ENCODE measurements around the gene RPL4.
"Not testable (repeated sequence)": the region's sequence is repeated elsewhere in the genome, so short reads cannot be mapped to it uniquely, and the experiment has no call there.

RPL4 gene

GRCh38 chr15:66489179-66489791, 15.4 kb downstream of the RPL4 start:
- DNase-seq: no peak

DNA sequence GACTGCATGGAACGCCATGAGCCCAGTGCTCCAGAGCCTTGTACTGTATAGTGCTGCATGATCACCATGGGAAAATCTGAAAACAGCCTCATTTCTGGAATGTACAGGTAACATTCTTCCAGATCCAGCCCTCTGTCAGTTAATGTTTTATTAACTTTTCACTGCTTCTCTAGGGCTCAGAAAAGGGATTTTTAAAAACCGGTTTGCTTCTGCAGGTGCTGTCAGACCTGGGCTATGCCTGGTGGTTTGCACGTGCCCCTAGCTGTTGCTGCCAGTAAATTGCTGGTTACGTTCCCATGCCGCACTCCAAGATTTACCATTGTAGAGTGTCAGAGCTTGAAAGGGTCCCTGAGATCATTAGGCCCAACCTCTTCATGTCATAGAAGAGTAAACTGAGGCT, 16.1 kb downstream of the RPL4 start:
- DNase-seq: no peak

DNA sequence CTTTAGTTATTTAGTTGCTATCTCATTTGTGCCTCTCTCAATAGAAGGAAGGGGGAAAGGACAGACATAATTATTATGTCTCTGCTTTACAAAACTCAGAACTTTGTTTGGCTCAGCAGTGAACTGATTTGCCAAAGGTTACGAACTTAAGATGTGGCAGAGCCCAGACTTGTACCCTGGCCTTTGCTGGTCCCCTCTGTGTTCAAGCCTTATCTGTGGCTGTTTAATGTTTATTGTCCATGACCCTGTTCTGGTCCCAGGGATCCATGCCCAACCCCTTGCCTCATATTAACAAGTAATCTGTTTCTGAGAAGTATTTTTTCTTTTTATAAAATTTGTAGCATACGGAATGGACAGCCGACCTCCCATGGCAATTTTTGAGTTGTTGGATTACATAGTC, 17.8 kb downstream of the RPL4 start:
- DNase-seq: no peak

- peak; percentile 16 to 75 for DNase-seq
Observed at GRCh38 chr15:66484539-66485112, 20.0 kb downstream of the RPL4 start.

GRCh38 chr15:66483131-66483566, 21.5 kb downstream of the RPL4 start:
- peak; percentile 13 to 78 for DNase-seq

DNA sequence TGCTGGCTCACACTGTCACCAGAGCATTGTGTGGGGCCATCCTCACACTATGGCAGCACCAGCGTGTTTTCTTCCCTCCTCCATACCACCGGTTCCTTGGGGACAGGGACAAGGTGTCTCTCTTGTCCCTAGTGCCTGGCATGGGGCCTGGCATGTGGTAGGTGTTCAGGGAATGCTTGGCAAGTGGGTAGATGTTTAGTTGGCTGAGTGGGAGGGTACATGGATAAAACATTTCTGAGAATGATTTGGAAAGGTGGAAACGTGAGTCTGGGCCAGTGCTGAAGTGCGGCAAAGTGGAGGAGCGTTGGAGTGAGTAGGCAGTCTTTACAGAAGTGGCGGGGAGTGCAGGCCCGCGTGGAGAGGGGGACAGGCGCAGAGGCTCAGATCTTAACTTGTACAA, 22.1 kb downstream of the RPL4 start:
- DNase-seq: no peak

DNA sequence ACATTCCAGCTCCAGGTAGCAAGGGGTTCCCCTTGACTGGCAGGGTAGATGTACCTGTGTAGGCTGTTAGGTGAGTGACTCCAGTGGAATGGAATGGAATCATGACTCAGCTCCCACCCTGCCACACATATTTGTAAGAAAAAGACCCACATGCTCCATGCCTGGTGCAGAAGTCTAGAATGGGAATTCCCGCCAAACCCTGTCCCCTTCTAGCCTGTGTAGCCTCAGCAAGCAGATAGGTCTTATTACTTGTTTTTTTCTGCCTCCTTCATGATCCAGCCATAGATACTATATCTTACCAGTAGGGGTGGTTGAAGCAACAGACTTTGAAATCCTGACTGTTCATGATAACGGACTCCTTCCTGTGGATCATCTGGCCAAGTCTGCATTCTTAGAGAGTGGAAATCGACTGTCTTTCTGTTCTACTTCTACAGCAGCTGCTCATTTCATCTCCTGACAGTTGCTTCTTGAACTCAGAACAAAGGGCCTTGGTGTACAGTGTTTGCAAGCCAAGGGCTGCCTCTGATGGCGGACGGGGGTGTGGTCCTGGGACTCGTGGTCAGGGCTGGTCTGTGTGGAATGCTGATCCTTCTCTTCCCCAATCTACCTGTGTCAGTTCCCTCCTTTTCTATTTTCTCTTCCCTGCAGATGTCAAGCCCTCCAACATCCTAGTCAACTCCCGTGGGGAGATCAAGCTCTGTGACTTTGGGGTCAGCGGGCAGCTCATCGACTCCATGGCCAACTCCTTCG, 23.4 kb downstream of the RPL4 start:
- DNase-seq: no peak

GRCh38 chr15:66480267-66480666, 24.4 kb downstream of the RPL4 start:
- DNase-seq: no peak

DNA sequence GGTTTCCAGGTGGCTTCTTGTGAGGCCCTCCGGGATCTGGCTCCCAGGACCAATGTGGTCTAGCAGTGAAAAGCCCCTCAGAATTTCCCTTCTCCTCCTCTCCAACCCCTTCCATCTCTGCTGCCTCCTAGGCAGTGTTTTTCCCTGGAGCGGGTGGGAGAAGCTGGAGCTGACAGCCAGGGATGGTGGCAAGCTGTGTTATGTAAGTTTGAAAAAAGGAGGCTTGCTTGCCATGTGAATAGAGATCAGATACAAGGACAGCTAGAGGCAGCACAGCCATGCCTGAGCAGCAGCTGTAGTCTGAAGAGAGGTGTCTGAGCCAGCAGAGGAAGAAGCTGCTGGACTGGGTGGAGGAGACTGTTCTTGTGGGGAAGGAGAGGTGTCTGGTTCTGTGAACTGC, 27.6 kb downstream of the RPL4 start:
- no peak for DNase-seq

DNA sequence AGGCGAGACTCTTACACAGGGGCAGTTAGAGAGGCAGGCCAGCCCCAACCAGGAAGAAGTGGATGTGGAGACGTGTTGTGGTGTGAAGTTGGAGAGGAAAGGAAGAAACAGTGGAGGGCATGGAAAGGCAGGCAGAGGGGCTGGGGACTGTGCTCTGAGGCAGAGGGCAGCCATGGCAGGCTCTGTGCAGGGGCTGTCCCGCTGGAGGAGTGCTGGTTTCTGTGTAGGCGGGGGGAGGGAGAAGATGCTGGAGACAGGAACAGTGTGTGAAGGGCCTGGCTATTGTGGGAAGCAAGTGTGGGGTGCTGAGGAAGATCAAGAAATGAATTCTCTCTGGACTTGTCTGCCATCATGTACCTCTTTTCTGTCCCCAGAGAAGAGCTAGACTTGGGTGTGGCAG, 28.1 kb downstream of the RPL4 start:
- DNase-seq: no peak

- no peak for DNase-seq
Observed at GRCh38 chr15:66474963-66475362, 29.7 kb downstream of the RPL4 start.

DNA sequence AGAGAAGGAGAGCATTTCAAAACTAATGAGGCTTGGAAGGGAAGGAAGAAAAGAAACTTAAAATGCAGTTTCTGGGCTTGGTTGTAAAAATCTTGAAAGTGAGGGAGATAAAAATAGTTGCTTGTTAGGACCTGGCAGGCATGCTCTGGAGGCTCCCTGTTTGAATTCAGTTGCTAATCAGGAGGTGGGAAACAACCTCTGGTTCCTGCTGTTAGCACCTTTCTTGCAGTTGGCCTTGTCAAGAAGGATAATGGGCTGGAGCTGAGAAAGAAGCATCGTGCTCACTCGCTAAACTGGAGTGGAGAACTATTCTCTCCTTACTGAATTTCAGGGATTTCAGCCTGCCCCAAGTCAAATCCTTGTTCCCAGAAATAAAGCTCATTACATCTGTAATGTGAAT, 30.5 kb downstream of the RPL4 start:
- no peak for DNase-seq

DNA sequence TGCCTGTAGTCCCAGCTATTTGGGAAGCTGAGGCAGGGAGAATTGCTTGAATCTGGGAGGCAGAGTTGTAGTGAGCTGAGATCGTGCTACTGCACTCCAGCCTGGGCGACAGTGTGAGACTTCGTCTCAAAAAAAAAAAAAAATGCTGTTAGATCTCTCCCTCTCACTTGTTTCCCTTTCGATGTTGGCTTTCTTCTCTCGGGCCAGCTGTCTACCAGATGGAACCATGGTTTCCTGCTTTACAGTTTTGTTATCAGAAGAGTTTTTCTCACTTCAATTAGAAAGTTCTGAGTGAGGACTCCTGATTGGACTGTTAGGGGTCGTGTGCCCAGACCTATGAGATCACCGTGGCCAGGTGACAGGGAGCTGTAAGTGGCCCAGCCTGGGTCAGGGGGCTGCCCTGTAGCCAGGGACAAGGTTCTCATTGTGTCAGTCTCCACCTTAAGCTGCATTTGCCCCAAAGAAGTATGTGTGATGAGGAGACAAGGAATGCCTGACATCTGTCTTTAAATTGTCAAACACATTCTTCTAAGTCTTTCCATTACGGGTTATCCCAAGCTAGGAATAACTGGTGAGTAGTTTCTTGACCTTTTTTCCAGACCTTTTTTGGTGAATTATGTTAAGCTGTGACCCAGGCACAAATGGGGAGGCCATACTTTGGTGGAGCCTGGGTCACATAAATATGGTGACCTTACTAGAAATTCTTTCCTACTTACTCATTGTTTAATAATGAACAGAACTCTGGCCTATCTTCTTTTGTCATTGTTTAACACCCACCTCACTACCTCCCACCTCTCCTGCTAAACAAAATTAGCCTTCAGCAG, 32.3 kb downstream of the RPL4 start:
- no peak for DNase-seq

DNA sequence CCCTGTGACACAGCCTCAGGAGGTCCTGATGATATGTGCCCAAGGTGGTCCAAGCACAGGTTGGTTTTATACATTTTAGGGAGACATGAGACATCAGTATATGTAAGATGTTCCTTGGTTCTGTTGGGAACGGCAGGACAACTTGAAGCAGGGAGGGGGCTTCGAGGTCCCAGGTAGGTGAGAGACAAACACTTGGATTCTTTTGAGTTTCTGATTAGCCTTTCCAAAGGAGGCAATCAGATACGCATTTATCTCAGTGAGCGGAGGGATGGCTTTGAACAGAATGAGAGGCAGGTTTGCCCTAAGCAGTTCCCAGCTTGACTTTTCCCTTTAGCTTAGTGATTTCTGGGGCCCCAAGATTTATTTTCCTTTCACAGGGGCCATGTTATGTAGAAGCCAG, 33.8 kb downstream of the RPL4 start:
- not testable (repeated sequence) for DNase-seq

GRCh38 chr15:66467162-66468040, 37.3 kb downstream of the RPL4 start:
- DNase-seq: not testable (repeated sequence)

- DNase-seq: not testable (repeated sequence)
Observed at GRCh38 chr15:66465294-66465693, 39.4 kb downstream of the RPL4 start.

DNA sequence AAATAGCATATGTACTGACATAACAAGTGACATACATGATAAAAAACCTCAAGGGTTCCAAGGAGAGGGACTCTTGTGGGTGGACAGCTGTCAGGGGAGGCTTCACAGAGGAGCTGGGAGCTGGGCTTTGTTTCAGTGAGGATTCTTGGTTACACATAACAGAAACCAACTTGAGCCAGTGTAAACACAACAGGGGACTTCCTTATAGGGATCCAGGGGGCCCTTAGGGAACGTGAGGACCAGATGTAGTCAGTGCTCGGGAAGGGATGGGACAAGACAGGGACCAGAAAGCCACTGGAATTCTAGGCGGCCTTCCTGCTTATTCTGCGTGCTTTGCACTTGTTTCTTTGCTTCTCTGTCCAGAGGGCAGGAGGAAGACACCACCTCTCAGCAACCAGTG, 42.0 kb downstream of the RPL4 start:
- no peak for DNase-seq

DNA sequence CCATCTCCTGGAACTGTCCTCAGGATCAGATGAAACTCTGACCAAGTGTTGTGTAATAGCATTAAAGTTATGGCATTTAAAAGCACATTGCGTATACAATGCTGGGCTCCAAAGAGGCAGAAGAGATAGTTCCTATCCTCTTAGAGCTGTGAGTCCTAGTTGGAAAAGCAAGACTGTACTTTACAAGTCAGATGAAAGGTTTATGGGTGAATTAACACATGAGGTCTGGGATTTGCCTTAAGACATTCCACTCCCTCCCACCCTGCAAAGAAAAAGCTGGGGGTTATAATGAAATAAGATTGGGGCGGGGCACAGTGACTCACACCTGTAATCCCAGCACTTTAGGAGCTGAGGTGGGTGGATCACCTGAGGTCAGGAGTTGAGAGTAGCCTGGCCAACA, 42.7 kb downstream of the RPL4 start:
- DNase-seq: no peak

- DNase-seq: not testable (repeated sequence)
Observed at GRCh38 chr15:66461294-66461693, 43.4 kb downstream of the RPL4 start.

DNA sequence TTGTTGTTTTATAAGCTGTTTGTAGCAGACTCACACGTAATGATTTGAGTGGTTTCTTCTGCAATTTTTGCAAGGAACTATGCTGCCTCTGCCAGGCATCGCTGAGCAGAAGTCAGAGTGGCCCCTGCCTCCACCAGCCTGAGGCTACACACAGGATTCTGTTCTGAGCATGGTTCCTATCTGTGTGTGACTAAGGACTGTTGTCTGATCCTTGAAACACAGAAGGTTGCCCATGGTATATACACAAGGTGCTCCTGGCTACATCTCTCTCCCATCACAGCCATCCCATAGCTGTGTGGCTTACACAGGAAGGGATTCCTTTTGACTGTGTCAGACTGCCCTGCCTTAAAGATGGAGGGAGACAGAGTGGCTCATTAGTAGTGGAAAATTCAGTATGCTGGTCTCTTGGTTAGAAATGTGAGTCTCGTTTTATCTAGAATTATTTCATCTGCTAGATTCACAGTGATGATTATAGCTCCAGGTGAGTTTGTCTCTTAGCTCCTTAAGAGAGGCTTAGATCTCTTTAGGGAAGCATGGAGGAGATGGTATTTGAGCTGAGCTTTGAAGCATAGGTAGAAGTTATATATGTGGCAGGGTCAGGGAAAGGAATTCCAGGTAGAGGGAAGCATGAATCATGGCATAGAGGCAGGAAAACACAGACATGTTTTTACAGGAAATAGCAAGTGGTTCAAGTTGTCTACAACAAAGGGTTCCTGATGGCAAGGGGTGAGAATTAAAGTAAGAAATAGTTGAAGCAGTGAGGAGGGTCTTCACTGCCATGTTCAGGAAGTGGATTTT, 44.6 kb downstream of the RPL4 start:
- no peak for DNase-seq

GRCh38 chr15:66456211-66456610, 48.4 kb downstream of the RPL4 start:
- DNase-seq: no peak

GRCh38 chr15:66454143-66454542, 50.5 kb downstream of the RPL4 start:
- DNase-seq: no peak

Data from NCI-H2081 (cell line).